ENCODE data around the gene MRPL40.

MRPL40 gene

GRCh38 chr22:19480789-19481188, 48.4 kb downstream of the MRPL40 start:
- Histone ChIP-seq H3K4me2 (peak overlapping the region; percentile 77), H3K9ac (no peak overlapping the region; the same call in 1 of the 2 replicates), H3K79me2 (ENCODE audit: insufficient read depth, low read depth) (peaks cover 51% of the 10 kb centered on the region), H3K4me1 (ENCODE audit: low read depth, poor library complexity, severe bottlenecking) (peaks cover 19% of the 10 kb centered on the region), H3K36me3 (ENCODE audit: insufficient read depth) (0 out of 2 replicates have a peak, but pooled peaks cover 3% of the 10 kb centered on the region), H3K4me3 (IDR thresholded peaks at IDR 0.05; ENCODE audit: insufficient read depth, low read depth, low read length) (no peak overlapping the region), H2AFZ (ENCODE audit: low read depth) (no peak overlapping the region), H3K27me3 (ENCODE audit: insufficient read depth, low read depth) (no peaks in the 10 kb centered on the region), H4K20me1 (ENCODE audit: insufficient read depth) (no peaks in the 10 kb centered on the region), H3K27ac (no peak overlapping the region)
- no peak for TF ChIP-seq CTCF (conservative IDR thresholded peaks at IDR 0.05; ENCODE audit: low read depth, low read length)

- H3K4me2 ChIP-seq = no peak overlapping the region
- H3K9ac ChIP-seq = no peak overlapping the region
- 0 out of 2 replicates have a peak, but pooled peaks cover 3% of the 10 kb centered on the region for H3K36me3 ChIP-seq (ENCODE audit: insufficient read depth)
- H3K27ac ChIP-seq = no peak overlapping the region
- H4K20me1 ChIP-seq (ENCODE audit: insufficient read depth) = no peaks in the 10 kb centered on the region
- no peak for TF ChIP-seq CTCF (conservative IDR thresholded peaks at IDR 0.05; ENCODE audit: low read depth, low read length)
- peaks cover 10% of the 10 kb centered on the region for H3K4me1 ChIP-seq (ENCODE audit: low read depth, poor library complexity, severe bottlenecking)
- no peak overlapping the region for H2AFZ ChIP-seq (ENCODE audit: low read depth)
- H3K79me2 ChIP-seq (ENCODE audit: insufficient read depth, low read depth) = peaks cover 35% of the 10 kb centered on the region
- H3K27me3 ChIP-seq (ENCODE audit: insufficient read depth, low read depth) = no peaks in the 10 kb centered on the region
- no peak overlapping the region for H3K4me3 ChIP-seq (IDR thresholded peaks at IDR 0.05; ENCODE audit: insufficient read depth, low read depth, low read length)
Measured at GRCh38 chr22:19482297-19482696, 50.0 kb downstream of the MRPL40 start.

GRCh38 chr22:19483481-19484244, 51.3 kb downstream of the MRPL40 start:
- Histone ChIP-seq H3K79me2 (ENCODE audit: insufficient read depth, low read depth) (peaks cover 22% of the 10 kb centered on the region; the same call in 1 of the 2 replicates), H3K27ac (no peak overlapping the region), H3K4me2 (no peak overlapping the region)

More at GRCh38 chr22:19483481-19484244, 51.3 kb downstream of the MRPL40 start:
- Histone ChIP-seq H3K36me3 (ENCODE audit: insufficient read depth) (0 out of 2 replicates have a peak, but pooled peaks cover 3% of the 10 kb centered on the region), H3K4me1 (ENCODE audit: low read depth, poor library complexity, severe bottlenecking) (peaks cover 6% of the 10 kb centered on the region), H3K4me3 (IDR thresholded peaks at IDR 0.05; ENCODE audit: insufficient read depth, low read depth, low read length) (no peak overlapping the region), H4K20me1 (ENCODE audit: insufficient read depth) (no peaks in the 10 kb centered on the region), H3K27me3 (ENCODE audit: insufficient read depth, low read depth) (no peaks in the 10 kb centered on the region), H3K9ac (no peak overlapping the region), H2AFZ (ENCODE audit: low read depth) (no peak overlapping the region)
- TF ChIP-seq CTCF (conservative IDR thresholded peaks at IDR 0.05; ENCODE audit: low read depth, low read length) = no peak

Data from KMS-11 (cell line).